Stomach (tissue), 4 donors: Measurements from ENCODE around the gene MYBPC1.

Experiments
- CTCF ChIP-seq, 7 experiments: fragments of 450-650 bp in 4 of 7; fragments of 200-600 bp in 3 of 7; sonication (generic) in 3 of 7; IDR thresholded peaks; one replicate each; pipeline ENCODE4 v1.5.1; 2016 to 2019; ENCODE audit warnings: antibody characterized with exemption in 7 of 7, control low read depth in 2 of 7, mild to moderate bottlenecking in 1 of 7
- EP300 ChIP-seq: sonication (generic); formaldehyde crosslinking; IDR thresholded peaks from one replicate; pipeline ENCODE4 v1.6.1; 2017; ENCODE audit warnings: antibody characterized with exemption
- POLR2AphosphoS5 ChIP-seq, 3 donors: sonication (generic); formaldehyde crosslinking; IDR thresholded peaks; one replicate each; pipeline ENCODE4 v1.6.1; 2016; ENCODE audit warnings: antibody characterized with exemption in 3 of 3

GRCh38 chr12:101591781-101592180 is 3.0 kb upstream of the MYBPC1 start:
- no peak for TF ChIP-seq CTCF (IDR thresholded peaks at IDR 0.05)
- no peak for TF ChIP-seq EP300
- no peak for TF ChIP-seq POLR2AphosphoS5 (IDR thresholded peaks at IDR 0.05)
